Measurements from ENCODE around the gene ITSN2.
"Not testable (repeated sequence)": the region's sequence is repeated elsewhere in the genome, so short reads cannot be mapped to it uniquely, and the experiment has no call there.

Gene ITSN2

DNA sequence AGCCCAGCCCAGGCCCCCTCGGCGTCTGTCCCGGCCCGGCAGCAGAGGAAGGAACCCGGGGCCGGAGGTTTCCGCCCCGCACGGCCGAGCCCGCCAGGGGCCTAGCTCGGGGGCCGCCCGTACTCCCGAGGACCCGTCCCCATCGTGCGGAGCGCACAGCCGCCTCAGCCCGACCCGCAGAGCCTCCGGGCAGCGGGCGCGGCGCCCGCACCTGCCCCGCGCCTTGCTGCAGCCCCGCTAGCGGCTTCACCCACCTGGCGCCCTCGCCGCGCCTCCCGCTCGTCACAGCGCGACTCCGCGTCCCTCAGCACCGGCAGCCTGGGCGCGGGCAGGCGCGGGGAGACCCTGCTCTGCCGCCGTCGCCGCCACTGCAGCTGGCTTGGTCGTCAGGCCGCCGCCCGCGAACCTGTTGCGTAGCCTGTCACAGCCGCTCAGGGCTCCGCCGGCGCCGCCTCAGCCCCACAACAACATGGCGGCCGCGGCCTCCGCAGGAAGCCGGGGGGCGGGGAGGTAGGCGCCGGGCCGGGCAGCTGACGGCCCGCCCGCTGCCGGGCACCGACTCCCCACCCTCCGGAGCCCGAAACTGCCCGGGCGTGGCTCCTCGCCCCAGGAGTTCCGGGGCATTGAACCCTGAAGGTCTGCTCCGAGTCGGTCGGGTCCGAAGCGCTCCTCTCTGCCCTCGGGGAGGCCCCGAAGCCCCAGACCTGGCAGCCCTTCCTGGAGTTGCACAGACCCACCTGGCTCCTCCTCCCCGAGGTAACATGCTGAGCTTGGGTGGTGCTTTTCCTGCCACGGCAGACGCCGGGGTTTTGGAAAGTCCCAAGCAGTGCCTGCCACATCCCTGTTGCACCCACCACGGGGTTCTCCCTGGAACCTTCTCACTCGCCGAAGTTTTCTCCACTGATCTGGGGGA lies at the start of gene ITSN2:
Gene ITSN2, minus strand, starts transcription at position 487 of the 913 bp plus-strand sequence. CDS start 32,454 bp downstream, outside the sequence.
- DNase-seq, result peak in 53 of 56 donors; percentile 12 to 78 (median 61)

DNA sequence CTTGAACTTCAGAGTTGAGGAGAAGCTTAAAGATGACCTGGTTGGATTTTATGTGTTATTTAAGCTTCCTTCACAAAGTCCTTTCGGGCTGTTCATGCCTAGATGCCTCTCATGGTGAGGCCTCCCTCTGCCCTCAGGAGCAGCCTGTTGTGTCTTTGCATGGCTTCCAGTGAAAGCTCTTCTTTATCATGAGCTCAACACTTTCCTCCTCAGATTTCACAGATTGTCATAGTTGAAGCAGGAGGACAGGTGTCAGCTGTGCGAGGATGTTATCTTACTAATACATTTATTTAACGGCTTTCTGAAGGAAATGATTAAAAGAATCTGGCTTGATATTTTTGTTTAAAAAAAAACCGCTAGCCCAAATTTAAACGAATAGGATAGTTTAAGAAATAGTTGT lies 48.8 kb upstream of the ITSN2 start:
- no peak for DNase-seq

DNA sequence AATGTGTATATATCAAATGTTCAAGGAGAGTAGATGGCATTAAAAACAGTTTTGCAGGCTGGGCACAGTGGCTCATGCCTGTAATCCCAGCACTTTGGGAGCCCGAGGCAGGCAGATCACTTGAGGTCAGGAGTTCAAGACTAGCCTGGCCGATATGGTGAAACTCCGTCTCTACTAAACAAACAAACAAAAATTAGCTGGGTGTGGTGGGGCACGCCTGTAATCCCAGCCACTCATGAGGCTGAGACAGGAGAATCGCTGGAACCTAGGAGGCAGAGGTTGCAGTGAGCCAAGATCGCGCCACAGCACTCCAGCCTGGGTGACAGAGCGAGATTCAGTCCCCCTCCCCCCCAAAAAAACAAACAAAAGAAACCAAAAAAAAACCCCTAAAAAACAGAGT lies 48.4 kb upstream of the ITSN2 start:
- not testable (repeated sequence) for DNase-seq

DNA sequence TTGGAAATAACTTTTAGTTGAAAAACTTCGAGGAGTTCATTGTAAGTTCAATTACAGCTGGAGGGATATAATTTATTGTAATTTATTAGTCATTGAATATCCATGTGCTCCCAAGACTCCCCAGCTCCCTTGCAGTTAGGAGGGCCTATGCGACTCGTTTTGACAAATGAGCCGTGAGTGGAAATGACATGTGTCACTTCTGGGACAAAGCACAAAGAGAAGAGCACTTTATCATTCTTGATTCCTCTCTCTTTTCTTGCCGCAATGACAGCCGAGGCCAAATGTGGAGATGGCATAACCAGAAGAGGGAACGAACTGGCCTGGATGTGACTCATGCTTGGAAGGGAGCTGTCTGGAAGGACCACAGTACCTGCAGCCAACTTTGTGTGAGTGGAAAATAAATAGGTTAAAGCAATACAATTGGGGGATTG lies 44.2 kb upstream of the ITSN2 start:
- peak in 2 of 56 donors; percentile 4 to 68 for DNase-seq

DNA sequence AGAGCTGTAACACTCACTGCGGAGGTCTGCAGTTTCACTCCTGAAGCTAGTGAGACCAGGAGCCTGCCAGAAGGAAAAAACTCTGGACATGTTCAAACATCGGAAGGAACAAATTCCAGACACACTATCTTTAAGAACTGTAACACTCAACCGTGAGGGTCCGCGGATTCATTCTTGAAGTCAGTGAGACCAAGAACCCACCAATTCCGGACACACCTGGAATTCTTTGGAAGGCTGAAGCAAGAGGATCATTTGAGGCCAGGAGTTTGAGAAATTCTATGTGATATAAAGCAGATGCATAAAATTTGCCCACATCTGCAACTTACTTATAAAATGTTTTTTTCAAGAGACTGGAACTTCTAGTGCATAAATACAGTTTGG lies 43.5 kb upstream of the ITSN2 start:
- no peak for DNase-seq

DNA sequence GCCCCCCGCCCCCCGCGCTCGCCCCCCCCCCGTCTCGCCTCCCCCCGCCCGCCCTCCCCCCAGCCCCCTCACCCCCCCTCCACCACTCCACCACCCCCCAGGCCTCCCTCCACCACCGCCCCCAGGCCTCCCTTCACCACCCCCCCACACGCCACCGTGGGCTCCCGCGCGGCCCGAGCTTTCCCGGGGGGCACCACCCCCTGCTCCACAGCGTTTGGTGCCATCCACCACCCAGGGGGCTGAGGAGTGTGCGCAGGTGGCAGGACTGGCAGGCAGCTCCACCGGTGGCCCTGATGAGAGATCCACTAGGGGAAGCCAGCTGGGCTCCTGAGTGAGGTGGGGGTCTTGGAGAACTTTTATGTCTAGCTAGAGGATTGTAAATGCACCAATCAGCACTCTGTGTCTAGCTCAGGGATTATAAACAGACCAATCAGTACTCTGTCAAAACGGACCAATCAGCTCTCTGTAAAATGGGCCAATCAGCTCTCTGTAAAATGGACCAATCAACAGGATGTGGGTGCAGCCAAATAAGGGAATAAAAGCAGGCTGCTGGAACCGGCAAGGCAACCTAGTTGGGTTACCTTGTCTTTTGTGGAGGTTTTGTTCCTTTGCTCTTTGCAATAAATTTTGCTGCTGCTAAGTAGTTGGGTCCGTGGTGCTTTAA lies 43.0 kb upstream of the ITSN2 start:
- no peak for DNase-seq

DNA sequence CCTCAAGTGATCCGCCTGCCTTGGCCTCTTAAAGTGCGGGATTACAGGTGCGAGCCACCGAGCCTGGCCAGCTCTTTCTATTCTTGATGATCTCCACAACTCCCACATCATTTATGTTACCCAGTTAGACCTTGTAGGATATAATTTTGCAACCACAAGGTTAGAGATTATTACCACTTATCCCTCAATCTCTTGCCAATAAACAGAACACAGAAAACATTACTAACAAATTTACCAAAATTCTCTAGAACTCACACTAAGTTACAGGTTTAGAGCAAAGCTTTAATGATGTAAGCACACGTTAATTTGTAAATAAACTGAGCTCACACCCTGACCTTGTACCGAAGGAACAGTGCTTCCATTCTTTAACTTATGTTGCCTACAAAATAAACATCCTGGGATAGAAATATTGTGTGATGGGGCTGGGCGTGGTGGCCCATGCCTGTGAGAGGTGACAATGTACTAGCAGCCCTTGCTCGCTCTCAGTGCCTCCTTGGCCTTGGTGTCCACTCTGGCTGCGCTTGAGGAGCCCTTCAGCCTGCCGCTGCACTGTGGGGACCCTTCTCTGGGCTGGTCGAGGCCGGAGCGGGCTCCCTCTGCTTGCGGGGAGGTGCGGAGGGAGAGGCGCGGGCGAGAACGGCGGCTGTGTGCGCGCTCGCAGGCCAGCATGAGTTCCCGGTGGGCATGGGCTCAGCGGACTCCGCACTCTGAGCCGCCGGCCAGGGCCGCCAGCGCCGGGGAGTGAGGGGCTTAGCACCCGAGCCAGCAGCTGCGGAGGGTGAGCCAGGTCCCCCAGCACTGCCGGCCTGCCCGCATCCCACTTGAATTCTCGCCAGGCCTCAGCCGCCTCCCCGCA lies 42.1 kb upstream of the ITSN2 start:
- DNase-seq, result peak in 1 of 56 donors; percentile 23

DNA sequence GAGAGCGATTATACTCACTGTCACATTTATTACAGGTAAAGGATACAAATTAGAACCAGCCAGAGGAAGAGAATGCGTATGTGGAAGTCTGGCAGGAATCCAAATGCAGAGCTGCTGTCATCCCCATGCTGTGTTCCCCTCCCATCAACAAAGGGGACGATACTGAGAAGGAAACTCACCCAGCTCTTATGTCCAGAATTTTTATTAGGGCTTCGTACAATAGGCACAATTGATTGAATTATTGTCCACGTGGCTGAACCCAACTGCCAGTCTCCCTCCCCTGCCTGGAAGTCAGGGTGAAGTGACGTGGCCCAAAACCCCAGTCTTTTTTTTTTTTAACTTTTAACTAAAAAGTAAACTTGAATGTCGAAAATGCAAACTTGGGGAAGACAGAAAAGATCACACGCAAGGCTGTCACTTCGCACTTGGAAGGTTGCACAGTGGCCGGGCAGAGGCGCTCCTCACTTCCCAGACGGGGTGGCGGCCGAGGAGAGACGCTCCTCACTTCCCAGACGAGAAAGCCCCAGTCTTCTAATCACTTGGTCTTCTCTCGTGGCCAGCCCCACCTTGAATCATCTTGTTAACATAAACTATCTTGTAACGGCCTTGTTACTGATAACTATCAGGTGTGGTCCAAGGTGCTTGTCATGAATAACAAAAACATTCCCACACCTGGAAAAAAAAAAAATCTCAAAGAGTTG lies 40.0 kb upstream of the ITSN2 start:
- DNase-seq, result peak in 2 of 56 donors; percentile 42 to 60

DNA sequence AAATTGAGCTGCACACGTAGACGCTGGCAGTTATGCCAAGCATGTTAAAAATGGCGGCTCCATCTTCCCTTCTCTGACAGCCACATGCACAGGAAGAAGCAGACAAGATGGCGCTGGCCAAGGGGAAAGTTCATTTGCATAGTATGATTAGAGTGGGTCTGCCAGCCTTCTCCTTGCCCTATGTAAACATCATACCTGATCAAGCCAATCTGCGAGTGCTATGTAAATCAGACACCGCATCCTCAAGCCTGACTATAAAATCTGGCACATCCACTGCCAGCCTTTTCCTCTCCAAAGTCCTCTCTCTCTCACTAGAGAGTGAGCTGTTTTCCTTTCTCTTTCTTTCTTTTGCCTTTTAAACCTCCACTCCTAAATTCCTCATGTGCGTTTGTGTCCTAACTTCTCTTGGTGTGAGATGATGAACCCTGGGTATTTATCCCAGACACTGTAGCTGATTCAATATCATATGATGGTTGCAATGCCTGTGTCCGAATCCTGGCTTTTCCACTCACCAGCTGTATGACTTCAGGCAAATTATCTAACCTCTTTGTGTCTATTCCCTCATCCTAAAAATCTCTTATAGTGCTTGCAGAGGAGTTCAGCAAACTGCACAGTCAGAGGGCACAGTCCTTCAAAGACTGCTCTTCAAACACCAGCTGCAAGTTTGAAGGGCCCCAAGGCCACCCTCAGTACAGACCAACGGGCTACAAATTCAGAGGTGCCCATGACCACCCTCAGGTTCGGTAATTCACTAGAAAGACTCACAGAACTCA lies 39.3 kb upstream of the ITSN2 start:
- peak in 2 of 56 donors; percentile 7 to 42 for DNase-seq

DNA sequence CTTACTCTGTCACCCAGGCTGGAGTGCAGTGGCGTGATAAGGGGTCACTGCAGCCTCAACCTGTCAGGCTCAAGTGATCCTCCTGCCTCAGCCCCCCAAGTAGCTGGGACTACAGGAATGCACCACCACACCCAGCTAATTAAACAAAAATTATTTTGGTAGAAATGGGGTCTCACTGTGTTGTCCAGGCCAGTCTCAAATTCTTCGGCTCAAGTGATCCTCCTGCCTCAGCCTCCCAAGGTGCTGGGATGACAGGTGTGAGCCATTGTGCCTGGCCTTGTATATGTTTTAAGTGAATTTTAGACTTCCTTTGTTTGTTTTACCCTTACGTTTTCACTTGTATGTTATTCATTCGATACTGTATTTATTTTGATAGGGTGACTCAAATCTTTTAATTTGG lies 34.7 kb upstream of the ITSN2 start:
- DNase-seq, result no peak

DNA sequence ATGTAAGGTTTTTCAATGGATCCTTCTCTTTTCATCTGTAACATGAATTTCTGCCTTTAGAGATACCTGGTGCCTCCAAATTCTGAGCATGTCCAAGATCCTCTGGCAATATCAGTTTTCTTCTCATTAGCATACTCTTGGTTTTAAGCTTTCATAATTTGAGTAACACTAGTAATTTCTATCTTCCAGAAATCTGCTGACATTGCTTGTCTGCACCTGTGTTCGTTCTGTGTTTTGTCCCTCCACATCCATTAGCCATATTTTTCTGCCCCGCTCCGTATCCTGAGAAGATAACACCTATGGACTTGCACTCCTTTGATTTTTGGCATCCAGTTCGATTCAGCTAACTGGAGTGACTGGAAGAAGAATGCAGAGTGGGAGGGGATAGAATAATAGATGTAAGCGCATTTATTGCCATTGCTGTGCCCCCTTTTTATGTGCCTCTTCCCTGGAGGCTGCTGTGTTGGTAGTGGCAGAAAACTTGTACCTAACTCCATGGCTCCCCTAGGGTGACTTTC lies 32.3 kb upstream of the ITSN2 start:
- DNase-seq, result no peak

DNA sequence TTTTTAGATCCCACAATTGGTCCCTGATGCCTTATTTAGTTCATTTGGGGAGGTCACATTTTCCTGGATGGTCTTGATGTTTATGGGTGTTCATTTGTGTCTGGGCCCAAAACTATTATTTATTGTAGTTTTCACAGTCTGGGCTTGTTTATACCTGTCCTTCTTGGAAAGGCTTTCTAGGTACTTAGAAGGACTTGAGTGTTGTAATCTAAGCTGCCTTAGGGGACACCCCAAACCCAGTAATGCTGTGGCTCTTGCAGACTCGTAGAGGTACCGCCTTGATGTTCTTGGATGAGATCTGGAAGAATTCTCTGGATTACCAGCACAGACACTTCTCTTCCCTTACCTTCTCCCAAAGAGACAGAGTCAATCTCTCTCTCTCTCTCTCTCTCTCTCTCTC lies 25.0 kb upstream of the ITSN2 start:
- DNase-seq, result no peak

DNA sequence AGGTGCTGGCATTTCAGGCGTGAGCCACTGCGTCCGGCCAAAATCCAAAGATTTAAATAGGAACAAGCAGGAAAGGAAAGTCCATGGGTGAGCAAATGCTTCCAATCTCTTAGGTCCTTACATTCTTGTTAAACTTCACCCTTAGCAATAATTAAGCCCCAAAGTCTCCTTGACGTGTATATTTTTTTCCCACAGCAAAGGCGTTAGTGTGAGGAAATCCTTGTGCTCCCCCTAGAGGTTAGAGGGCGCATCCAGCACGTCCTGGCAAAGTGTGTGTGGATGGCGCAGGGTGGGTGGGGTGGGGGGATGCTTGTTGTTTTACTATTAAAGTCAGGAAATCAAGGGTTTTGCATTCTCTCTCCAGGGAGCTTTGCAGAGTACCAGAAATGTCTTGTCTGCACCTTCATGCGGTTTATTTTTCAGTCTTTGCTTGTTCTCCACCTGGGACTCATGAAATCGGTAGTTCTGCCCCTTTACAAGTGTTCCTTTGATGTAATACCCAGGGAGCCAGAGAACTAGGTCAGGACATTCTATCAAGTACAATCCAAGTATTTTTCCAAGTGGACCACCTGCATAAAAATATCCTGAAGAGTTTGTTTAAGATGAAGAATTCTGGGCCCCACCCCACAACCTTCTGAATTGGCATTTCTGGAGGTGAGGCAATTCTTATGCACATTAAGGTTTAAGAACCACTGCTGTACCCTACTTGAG lies 22.2 kb upstream of the ITSN2 start:
- peak in 39 of 56 donors; percentile 4 to 67 (median 23) for DNase-seq

DNA sequence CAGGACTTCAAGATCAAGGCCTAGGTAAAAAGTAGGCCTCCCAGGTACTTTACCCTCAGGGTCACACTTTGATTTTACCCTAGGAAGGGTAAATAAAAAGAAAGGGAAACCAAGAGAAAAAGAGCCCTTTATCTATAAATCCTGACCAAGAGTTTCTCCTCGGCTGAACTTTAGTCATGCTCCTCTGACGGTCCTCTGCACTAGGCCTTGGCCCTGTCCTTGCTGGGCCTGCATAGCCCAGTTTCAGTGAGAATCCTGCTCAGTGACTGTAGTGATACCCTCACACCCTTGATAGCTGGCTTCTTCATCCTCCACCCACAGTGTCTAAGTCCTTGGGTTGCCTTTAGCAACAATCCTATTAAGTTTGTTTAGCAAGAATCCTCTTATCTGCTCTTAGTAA lies 20.5 kb upstream of the ITSN2 start:
- DNase-seq, result no peak

DNA sequence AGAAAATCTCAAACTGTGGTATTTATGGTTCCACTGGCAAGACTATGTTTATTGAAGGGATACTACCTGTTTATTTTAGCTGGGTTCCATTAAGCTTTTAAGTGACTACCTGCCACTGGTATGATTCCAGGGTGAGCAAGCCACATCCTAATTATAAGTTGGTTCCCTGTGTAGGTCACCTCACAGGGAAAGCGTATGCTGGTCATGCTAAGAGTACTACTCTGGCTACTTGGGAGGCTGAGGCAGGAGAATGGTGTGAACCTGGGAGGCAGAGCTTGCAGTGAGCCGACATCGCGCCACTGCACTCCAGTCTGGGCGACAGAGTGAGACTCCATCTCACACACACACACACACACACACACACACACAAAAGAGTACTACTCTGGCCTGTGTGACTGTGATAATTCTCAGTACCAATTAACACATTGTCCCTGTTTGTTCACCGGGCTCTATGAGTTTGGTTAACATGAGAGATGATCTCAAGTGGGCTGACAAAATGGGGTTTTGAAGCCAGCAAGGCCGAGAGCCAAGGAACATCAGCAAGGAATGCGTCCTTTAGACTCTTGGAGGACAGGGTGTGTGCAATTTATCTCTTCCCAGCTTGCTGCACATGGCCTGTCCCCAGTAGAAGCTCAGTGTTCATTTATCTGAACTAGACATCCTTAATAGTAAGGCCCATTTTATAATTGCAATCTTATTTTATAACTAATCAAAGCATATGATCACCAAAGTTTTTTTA lies 15.2 kb upstream of the ITSN2 start:
- no peak for DNase-seq

DNA sequence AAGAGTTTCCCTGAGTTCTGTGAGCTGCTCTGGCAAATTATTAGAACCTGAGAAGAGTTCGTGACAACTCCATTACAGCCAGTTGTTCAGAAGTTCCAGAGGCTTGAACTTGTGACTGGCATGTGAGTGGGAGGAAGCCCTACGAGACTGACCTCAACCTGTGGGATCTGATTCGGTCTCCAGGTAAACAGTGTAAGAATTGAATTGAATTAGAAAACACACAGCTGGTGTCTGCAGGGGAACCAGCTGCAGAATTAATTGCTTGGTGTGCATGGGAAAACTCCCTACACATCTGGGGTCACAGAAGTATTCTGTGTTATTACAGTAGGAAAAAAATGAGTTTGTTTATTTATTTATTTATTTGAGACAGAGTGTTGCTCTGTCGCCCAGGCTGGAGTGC lies 14.0 kb upstream of the ITSN2 start:
- no peak for DNase-seq

DNA sequence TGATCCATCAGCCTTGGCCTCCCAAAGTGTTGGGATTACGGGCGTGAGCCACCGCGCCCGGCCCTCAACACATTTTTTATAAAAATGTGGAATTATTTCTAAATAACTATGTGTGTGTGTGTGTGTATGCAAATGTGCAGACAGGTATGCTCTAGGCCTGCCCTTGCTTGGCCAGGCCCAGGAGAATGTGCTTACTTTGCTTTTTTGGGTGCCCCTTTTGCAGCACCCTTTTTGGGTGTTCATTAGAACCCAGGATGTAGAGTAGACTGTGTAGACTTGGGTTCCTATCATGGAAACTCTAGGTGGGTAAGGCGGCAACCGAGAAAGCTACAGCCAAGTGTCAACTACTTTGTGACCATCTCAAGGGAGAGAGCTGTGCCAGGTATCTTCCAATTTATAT lies 11.7 kb upstream of the ITSN2 start:
- DNase-seq, result no peak

DNA sequence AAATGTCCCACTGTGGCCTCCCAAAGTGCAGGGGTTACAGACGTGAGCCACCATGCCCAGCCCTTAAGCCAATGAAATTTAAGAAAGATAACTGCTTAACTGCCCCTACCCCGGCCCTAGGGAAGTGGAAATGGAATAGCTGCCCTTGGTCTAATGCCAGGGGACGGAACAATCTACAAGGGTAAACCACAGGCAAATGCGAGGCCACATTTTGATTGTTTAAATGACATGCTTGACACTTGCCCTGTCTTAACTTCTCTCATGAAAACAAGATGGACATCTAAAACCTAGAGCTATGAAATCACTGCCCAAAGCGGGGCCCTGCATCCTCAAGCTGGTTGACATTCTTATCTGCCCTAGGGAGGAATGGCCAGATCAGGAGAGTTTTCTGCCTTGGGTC lies 5.5 kb upstream of the ITSN2 start:
- DNase-seq, result no peak

DNA sequence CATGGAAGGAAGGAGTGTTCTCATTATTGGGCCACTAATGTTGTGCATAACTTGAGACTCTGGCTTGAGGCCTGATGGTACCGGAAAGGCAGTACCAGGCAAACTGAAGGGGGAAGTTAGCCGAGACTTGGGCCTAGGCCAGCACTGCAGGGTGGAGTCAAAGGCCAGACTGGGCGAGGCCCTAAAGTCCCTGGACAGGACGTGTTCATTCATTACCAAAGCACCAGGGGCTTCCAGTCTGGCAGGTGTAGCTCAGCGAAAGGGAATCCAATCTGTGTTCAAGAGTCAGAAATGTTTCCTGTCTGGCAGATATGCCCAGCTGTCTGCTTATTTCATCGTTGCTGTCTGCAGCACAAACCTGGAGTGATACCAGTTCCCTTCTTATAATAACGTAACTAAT lies 4.7 kb upstream of the ITSN2 start:
- peak in 19 of 56 donors; percentile 1 to 43 (median 7) for DNase-seq
